HG02642 (cell line): ENCODE results near the gene RCAN1.

Experiments used
- ATAC-seq: cut with Tn5 transposase; IDR thresholded peaks from one replicate; pipeline ENCODE4 v1.9.1; 2021; ENCODE audit warnings: mild to moderate bottlenecking; ENCODE audit not compliant: unreplicated experiment, poor library complexity

The RCAN1 gene

DNA sequence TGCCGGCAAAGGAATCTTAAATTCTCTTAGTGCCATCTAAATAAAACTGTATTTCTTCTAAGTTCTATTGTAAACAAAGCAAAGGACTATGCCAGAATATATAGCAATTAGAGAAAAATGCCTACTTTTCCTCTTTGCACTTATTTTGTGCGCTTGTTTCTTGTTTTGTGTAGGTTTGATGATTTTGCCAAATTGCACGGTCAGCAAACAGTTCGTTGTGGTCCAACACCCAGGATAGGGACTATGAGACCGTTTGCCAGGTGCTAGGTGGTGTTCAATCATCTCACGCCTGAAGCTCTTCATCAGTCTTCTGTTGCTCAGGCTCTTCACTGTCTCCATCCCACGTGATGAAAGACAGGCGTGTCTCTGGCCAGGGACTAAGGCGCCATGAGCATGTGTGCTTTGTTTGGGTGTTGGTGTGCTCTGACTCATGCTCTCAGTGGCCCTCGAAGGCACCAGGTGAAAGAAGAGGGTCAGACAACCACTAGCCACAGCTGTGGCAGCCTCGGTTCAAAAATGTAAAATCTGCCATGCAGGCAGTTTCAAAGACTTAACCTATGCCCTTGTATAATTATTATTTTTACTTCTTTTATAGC is 66.0 kb downstream of the RCAN1 start:
- ATAC-seq, result no peak

DNA sequence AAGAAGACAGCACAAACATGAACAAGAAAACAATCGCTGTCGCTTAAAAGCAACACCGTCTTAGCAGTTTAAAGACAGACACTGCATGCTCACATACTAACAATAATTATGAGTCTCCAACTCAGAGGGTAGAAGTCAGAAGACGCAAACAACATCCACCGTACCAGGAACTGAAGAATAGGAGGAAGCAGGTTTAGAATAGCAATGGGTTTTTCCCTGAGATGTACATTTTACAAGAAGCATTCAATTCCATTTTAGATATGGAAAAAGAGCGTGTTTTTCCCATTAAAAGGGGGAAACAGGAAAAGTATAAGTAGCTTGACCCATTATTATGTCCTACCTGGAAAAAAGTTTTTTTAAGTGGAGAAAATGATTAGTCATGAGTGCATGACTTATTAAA is 68.4 kb downstream of the RCAN1 start:
- ATAC-seq, result no peak

DNA sequence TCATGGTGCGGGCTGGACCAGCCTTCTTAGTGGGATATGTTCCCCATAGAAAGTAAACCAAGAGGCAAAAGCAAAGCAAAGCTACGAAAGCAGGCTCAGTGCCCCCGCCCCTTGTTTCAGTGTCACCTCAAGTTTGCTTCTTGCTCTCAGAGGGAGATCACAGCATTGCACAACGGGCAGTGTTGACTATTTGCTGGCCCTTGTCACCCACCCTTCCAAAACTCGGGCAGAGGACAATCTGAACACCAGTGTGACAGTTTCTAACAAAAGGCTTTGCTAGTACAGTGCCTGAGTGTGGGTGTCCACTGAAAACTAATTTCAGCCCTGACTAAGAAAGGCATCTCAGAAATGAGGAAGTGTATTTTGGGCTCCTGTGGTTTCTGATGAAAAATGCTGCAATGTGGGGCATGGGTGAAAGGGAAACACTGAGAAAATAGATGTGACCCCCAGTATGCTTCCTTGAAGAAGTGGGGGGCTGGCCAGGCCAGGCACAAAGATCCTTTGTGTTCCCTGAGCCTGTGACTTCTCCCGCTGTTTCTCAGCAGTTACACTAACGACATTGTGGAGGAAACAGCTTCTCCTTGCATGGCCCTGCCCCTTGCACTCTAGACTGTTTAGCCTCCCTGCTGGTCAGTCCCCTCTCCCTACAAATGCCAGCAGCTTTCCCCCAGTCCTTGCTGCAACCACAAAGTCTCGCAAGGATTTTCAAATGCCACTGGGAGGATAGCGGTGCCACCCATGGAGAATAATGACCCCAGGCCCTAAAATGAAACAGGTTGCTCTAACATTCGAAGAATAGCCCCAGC is 69.6 kb downstream of the RCAN1 start:
- peak; percentile 84 for ATAC-seq

DNA sequence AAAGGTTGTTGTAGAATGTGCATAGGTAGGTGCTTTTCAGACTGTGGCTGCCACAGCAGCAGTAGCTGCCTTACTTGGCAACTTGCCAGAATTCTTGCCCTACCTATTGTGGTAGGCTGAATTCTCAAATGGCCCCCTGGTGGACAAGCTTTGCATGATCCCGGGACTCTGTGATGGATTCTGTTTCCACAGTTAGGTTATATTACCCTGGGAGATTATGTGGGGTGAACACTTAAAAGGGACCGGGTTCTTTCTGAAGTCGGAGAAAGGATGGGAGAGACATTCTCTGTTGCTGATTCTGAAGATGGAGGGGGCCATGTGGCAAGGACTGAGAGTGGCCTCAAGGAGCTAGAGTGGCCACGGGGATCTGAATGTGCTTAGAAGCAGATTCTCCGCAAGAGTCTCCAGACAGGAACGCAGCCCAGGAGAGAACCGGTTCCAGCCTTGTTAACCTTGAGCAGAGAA is 70.8 kb downstream of the RCAN1 start:
- ATAC-seq, result no peak

DNA sequence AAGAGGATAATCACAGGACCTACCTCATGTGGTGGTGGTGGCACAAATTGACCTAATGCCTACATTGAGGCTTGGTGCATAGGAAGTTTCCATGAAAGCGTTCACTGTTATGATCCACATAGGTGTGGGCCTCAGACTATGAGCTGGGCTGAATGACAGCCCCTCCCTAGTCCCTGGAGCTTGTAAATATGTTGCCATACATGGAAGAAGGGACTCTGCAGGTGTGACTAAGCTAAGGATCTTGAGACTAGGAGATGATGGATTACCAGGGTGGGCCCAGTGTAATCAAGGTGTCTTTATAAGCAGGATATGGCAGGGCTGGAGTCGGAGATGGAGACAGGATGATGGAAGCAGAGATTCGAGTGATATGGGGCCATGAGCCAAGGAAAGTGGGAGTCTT is 71.9 kb downstream of the RCAN1 start:
- no peak for ATAC-seq

DNA sequence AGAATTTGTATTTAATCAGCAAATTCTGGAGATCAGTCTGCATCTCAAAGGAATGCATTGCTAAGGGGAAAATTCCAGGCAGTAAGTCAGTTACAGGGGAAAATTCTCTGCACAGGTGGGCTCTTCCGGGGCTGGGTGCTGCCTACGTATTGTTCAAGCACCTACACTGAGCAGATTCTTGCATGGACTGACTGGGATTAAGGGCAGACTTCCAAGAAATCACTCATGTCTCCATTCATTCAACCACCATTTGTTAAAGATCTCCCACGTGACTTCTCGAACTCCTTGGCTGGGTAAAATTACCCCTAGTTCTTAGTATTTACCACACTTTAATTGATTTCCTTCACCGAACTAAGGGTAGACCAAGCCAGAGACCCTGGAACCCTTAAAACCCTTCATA is 74.7 kb downstream of the RCAN1 start:
- no peak for ATAC-seq

DNA sequence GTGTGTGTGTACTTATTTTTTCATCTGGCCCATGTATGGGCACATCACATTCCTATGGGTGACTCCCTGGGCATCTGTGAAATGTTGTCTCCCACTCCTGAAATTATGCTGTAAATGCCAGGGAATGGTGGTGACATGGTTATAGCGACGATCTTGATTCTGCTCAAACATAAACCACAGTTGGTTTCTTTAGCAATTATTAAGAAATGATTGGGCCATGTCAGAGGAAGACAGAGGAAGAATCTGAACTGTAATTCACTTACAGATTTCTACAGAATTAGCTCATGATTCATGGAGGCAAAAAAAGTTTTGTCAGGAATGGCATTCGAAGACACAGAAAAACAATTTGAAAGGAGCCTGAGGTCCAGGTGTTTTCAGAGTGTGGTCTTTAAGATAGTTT is 77.1 kb downstream of the RCAN1 start:
- ATAC-seq, result no peak

DNA sequence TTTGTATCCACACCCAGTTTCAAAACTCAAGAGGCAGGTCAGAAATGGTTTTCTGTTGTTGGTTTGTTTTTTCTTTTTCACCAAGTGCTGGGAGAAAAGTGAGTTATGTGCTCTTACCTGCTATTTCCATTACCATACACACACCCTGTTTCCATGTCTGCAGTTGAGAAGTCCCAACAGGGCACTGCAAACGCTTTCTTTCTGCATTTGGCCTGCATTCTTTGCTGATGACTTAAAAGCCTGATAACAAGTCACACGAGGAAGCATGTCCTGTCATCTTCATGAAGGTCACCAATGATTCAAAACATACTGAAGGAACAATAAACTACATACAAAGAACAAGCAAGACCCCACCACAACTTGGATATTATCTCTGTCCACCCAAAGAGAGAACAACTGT is 78.1 kb downstream of the RCAN1 start:
- no peak for ATAC-seq

DNA sequence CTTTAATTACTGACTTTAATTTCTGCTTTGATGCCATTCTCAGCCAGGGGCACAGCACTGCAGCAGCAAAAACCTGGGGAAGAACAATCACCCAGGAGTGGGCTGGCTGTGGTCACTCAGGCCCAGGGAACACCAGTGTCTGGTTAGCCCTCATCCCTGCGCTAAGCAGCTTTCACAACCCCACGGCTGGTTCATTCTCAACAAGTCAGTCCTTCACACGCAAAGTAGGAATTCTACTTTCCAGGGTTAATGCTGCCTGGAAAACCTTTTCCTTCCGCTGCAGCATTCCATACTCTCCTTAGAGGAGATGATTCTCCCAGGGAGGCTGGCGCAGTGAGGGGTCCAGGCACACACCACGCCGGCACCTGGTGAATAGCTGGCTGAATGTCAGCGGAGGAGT is 78.6 kb downstream of the RCAN1 start:
- ATAC-seq, result no peak

DNA sequence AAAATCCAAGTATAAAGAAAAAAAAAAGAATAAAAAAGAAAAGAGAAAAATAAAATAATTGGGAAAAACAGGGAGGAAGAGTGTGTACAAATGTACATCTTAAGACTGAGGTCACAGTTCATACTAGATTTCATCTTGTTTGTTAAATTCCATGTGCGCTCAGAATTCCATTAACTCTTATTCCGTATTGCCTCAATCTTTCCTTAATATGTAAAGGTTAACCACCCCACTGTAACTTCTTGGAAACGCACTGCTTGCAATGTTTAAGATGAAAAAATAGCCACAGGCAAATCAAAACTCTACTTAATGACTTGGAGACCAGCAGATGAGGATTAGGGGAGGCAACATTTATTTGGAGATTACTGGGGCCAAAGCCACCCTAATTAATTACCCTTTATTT is 79.0 kb downstream of the RCAN1 start:
- ATAC-seq, result no peak

DNA sequence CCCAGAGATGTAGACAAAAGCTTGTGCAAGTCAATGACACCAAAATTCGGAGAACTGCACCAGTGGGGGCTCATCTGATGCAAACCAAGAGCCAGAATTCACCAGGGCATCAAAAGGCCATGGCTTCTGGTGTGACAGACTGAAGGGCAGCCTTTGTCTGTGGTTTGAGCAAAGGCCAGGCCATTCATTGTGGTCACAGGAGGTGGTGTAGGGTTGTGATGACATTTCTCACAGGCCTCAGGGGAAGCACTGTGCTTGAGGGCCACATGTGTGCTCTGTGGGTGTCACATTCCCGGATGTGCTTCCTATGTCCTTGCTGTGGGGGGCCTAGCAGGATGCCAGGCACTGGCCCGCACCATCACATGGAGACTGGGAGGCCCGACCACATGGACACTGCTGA is 80.4 kb downstream of the RCAN1 start:
- ATAC-seq, result no peak

DNA sequence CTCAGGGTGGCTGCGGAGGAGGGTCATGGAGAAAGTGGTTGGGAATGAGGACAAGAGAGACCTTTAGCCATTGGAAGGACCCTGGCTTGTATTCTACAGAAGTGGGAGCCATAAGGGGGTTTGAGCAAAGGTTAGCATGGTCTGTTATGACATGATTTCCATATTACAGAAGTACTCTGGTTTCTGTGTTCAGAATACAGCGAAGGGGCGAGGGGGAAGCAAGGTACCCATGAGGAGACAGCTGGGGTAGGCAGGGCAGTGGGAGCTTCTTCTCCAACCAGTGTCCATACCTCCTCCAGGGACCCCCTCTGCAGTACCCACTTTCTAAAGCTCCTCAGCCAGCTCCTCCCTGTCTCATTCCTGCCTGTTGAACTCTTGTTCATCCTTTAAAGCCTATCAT is 81.0 kb downstream of the RCAN1 start:
- no peak for ATAC-seq

DNA sequence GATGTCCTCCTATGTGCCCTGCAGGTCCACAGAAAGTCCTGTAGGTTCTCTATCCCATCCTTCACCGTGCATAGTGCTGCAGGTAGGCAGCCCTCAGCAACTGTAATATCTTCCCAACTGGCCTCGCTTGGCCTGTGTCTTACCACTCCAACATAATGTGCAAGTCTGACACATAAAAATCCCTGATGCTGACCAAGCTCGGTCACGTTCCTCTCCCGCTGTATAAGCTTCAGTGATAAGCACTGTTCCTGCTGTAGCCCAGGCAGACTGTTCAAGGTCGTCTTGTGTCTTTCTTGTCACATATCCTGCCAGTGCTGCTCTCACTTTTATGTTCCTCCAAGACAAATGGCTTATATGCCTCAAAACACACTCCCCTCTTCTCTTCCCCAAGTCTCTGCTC is 83.5 kb downstream of the RCAN1 start:
- ATAC-seq, result no peak

DNA sequence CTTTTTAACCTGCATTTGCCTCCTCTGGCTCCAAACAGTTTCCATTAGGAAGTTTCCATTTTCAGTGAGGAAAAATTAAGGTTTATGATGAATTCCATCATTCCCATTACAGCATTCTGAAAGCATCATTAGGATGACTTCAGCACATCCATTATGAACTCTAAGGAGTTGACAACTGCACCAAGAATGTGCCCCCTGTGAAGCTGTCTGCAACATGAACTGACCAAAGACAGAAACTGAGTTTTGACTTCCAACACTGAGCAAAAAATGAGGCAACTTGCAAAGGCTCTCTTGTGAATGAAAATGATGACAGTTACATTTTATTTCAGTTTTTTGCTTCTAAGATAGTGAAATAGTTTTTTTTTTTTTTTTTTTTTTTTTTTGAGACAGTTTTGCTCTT is 84.7 kb downstream of the RCAN1 start:
- ATAC-seq, result no peak

DNA sequence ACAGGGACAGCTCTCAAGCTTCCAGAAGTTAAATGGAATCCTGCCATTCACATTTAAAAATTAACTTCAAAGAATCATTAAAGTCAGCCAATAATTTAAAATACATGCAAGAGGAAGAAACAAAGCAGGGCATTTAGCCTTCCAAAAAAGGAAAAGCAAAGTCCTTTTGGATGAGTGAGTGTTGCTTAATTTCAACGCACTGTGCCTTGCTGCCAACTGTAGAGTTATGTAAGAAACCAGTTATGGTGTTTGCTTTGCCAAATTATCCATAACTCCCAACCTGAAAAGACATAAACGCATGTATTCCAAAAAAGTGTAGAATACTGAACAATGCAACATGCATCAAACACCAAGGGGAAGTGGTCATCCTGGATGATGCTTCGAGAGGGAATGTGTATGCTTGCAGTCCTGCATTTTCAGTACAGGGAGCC is 86.8 kb downstream of the RCAN1 start:
- ATAC-seq, result no peak

DNA sequence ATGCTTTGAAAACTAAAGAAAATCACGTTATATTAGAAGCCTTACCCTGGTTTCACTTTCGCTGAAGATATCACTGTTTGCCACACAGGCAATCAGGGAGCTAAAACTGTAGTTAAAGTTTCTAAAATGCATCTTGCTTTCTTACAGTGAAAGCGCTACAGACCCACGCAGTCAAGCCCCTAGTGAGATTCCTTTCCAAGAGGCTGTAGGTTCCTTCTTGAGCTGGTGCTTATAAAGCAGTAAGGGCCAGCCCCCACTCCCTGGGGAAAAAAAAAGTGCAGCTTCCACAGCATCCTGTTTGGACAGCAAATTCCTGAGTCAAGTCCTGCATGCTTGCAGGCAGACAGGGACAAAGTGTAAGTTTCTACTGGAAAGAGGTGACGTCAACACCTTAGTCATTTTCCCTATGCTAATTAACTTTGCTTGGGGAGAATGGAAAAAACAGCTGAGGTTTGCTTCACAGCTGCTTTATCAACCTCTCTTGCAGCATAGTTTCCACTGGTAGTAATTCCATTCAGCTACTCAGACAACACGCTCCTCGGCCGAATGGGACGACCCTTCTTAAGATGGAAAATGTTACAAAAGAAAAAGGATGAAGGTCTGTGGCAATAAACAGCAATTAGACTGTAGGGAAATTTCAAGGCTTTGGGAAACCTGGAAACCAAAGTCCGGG is 88.2 kb downstream of the RCAN1 start:
- ATAC-seq, result peak; percentile 54

DNA sequence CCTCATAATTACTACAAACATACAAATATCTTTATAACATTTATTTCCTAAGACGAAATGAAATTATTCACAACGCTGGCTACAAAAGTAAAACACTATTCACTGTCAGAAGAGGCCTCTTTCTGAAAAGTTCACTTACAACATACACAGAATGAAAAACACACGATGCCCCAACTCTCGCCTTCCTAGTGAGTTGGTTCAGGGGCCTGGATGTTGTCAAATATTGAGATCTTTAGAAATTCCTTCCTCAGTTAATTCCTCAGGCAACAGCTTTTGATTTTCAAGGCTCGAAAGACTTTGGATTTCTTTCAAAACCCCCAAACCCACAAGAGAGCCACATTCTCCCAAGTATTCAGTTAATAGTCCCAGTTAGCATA is 88.7 kb downstream of the RCAN1 start:
- no peak for ATAC-seq

DNA sequence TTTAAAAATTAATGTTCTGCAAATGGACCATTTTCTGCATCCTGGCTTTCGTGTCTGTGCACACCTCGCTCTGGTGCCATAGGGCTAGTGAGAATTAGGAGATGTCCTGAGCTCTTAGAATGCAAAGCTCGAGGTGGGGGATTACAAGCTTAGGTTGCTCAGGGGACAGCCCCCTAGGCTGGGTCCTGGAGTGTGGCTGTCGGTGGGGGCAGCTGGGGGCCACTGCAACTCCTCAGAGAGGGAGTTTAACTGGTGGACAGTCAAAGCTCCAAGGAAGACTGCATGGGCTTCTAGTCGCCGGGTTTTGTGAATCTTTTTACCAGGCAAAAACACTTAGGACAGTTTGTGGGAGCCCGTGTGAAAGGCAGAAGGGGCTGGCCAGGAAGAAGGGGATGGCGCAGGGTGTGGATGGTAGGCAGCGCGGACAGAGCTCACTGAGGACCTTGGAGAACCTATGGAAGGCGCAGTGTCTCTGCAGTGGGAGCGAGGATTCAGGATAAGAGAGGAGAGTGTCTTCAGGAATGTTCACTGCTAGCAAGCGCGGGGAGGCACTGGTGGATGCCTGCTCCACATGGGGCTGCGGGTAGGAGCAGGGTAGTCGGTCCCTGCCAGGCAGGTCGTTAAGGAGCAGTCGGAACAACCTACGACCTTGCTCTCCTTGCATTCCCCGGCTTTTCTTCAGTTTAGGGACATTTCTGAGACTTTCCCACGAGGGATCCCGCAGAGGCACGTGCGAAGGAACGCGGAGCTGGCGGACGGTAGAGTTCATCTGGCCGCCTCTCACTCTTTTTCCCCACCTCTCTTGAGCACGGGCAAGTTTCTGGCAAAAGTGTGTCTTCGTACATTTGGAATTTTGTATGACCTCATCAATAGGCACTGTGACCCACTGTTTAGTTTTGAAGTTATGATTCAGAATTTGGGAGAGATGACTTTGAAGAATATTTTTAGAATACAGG is 90.0 kb downstream of the RCAN1 start:
- no peak for ATAC-seq

DNA sequence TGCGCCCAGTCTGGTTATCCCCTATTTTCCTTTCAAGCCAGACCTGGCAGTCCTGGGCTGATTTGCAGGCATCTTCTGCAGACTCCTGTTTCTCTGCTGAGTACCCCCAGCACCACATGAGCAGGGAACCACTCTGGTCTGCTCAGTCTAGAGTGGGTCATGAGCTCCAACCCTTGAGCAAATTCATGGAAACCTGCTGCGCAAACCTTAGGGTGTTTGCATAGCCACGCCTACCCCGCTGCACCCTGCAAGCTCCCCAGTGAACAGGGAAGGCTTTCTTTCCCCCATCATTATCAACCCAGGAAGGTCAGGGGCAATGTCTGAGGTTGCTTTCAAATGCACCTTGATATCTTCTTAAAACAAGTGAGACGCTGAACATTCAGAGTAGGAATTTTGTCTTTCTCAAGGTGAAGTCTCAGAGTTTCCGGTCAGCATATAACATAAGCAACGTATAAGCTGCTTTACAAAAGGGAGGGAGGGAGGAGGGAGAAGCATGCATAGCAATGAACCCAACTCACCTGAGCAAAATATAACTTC is 91.8 kb downstream of the RCAN1 start:
- no peak for ATAC-seq

DNA sequence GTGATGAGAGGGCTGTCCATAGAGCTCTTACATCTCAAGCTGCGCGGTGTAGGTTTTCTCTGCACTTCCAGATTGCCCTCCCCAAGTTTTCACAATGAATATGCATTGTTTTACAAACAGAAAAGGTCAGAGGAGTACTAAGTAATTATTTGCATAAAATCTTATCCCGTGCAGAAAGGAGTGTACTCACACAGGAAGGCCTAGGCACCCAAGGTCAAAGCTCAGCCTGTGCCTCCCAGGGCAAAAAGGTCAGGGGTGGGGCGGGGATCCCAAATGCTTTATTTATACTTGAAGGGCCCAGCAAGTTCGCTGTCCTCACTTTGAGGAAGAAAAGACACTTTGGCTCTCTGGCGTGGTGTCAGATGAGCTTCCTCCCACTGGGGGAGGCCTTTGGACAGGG is 92.6 kb downstream of the RCAN1 start:
- no peak for ATAC-seq
